PFSK-1 (cell line): ENCODE results near the gene LYRM9.

Experiments used
- POLR2AphosphoS5 ChIP-seq: IDR thresholded peaks from 2 replicates; pipeline ENCODE4 v1.6.1; 2012; ENCODE audit warnings: low read depth, mild to moderate bottlenecking, control low read depth, low read length, moderate library complexity
- REST ChIP-seq, 2 experiments: IDR thresholded peaks; 2 replicates each; pipeline versions ENCODE4 v1.6.1 to v1.8.0; 2011 to 2012; ENCODE audit warnings: low read depth in 2 of 2, low read length in 2 of 2, control low read depth in 1 of 2, inconsistent platforms in 1 of 2, mild to moderate bottlenecking in 1 of 2, moderate library complexity in 1 of 2; ENCODE audit not compliant: insufficient read depth in 1 of 2

GRCh38 chr17:27846042-27846655 lies 47.0 kb downstream of the LYRM9 start:
- TF ChIP-seq REST (IDR thresholded peaks at IDR 0.05; ENCODE audit: insufficient read depth in 1 of 2, low read depth in 2 of 2, low read length in 2 of 2), result no peak
- TF ChIP-seq POLR2AphosphoS5, result no peak
